Tibial nerve (tissue), 4 donors: ENCODE data around the gene TSPYL4. TPM values are rescaled to one million over a fixed set of nuclear protein-coding genes. Genes with fewer than 3 reads are reported as not detected.

Experiments used
- DNase-seq, 2 donors: peaks; one replicate each; pipeline ENCODE4 v3.0.0-alpha.2; 2019; ENCODE audit warnings: low spot score in 2 of 2
- H3K27ac ChIP-seq, 4 donors: fragments of 200-600 bp; sonication (generic) in 3 of 4; one replicate each; pipeline ENCODE4 v1.5.1; 2017 to 2019; ENCODE audit warnings: mild to moderate bottlenecking in 1 of 4
- H3K27me3 ChIP-seq, 2 donors: fragments of 200-600 bp; sonication (generic) in 1 of 2; one replicate each; pipeline versions ENCODE4 v1.5.1 to v1.6.0; 2017 to 2019
- H3K36me3 ChIP-seq, 3 donors: fragments of 200-600 bp; sonication (generic); one replicate each; pipeline ENCODE4 v1.5.1; 2018 to 2019
- H3K4me1 ChIP-seq, 4 donors: fragments of 200-600 bp; sonication (generic) in 3 of 4; one replicate each; pipeline ENCODE4 v1.5.1; 2017 to 2019
- H3K4me3 ChIP-seq, 4 donors: fragments of 200-600 bp; sonication (generic) in 3 of 4; one replicate each; pipeline ENCODE4 v1.5.1; 2017 to 2019; ENCODE audit warnings: mild to moderate bottlenecking in 1 of 4, moderate library complexity in 1 of 4
- H3K9me3 ChIP-seq, 4 donors: fragments of 200-600 bp; sonication (generic) in 3 of 4; one replicate each; pipeline ENCODE4 v1.5.1; 2017 to 2019
- EP300 ChIP-seq, 2 donors: sonication (generic); formaldehyde crosslinking; IDR thresholded peaks; one replicate each; pipeline ENCODE4 v1.6.1; 2017; ENCODE audit warnings: antibody characterized with exemption in 2 of 2, mild to moderate bottlenecking in 1 of 2
- POLR2A ChIP-seq, 2 donors: fragments of 450-650 bp; IDR thresholded peaks; one replicate each; pipeline ENCODE4 v1.6.1; 2017; ENCODE audit warnings: antibody characterized with exemption in 2 of 2, mild to moderate bottlenecking in 2 of 2, moderate library complexity in 2 of 2
- WGBS, 2 donors: methylation state at CpG; one replicate each; pipeline ENCODE4 v1.1.5; 2018; 5-methylcytosine and 5-hydroxymethylcytosine counted together
- total RNA-seq, 4 donors: library from RNA; depleted of rRNA; stranded (reverse); fragments of >200 nt; gene quantifications; one replicate each; pipeline ENCODE4 v1.1.0, GENCODE V29; 2016
- TF ChIP-seq, protein P1 (sequence below), 5 experiments: fragments of 200-600 bp in 3 of 5; fragments of 450-650 bp in 2 of 5; sonication (generic) in 3 of 5; IDR thresholded peaks; one replicate each; pipeline ENCODE4 v1.5.1; 2016 to 2019; ENCODE audit warnings: antibody characterized with exemption in 5 of 5, mild to moderate bottlenecking in 3 of 5, moderate library complexity in 2 of 5

Gene TSPYL4
- total RNA-seq, 4 donors from 2014 or later: 14.4 to 26.7 (median 20.9) TPM

- no peak for DNase-seq
- no peak overlapping the region for H3K27ac ChIP-seq
- H3K9me3 ChIP-seq: no peaks in the 10 kb centered on the region
- H3K4me1 ChIP-seq: no peaks in the 10 kb centered on the region
- WGBS, 2 donors: 73 to 82% methylated on average over 3 of the region's 3 CpGs
- no peak for TF ChIP-seq EP300 (IDR thresholded peaks at IDR 0.05)
- H3K4me3 ChIP-seq: no peak overlapping the region
- no peaks in the 10 kb centered on the region for H3K27me3 ChIP-seq
- peaks cover 0 to 10% (median 0%) of the 10 kb centered on the region in 3 donors for H3K36me3 ChIP-seq
These were observed 19.2 kb downstream of the TSPYL4 start for GRCh38 chr6:116234689-116235088.

GRCh38 chr6:116229287-116229913 lies 24.5 kb downstream of the TSPYL4 start:
- 50 to 57% methylated on average over 17 of the region's 17 CpGs for WGBS, 2 donors

GRCh38 chr6:116223355-116223754 lies 30.5 kb downstream of the TSPYL4 start:
- no peak overlapping the region for H3K4me3 ChIP-seq
- no peaks in the 10 kb centered on the region for H3K9me3 ChIP-seq
- no peaks in the 10 kb centered on the region for H3K27me3 ChIP-seq
- no peak overlapping the region for H3K27ac ChIP-seq
- no peak for DNase-seq
- no peaks in the 10 kb centered on the region for H3K4me1 ChIP-seq
- WGBS, 2 donors: 92 to 93% methylated on average over 3 of the region's 3 CpGs
- H3K36me3 ChIP-seq: peaks cover 0 to 9% (median 0%) of the 10 kb centered on the region in 3 donors
- TF ChIP-seq EP300 (IDR thresholded peaks at IDR 0.05): no peak
- TF ChIP-seq POLR2A (IDR thresholded peaks at IDR 0.05): no peak
- TF ChIP-seq, protein P1, sequence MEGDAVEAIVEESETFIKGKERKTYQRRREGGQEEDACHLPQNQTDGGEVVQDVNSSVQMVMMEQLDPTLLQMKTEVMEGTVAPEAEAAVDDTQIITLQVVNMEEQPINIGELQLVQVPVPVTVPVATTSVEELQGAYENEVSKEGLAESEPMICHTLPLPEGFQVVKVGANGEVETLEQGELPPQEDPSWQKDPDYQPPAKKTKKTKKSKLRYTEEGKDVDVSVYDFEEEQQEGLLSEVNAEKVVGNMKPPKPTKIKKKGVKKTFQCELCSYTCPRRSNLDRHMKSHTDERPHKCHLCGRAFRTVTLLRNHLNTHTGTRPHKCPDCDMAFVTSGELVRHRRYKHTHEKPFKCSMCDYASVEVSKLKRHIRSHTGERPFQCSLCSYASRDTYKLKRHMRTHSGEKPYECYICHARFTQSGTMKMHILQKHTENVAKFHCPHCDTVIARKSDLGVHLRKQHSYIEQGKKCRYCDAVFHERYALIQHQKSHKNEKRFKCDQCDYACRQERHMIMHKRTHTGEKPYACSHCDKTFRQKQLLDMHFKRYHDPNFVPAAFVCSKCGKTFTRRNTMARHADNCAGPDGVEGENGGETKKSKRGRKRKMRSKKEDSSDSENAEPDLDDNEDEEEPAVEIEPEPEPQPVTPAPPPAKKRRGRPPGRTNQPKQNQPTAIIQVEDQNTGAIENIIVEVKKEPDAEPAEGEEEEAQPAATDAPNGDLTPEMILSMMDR (IDR thresholded peaks at IDR 0.05): no peak

More at GRCh38 chr6:116229287-116229913, 24.5 kb downstream of the TSPYL4 start:
- Histone ChIP-seq H3K27ac (peak overlapping the region in 2 of 4 donors; percentile 25 to 28), H3K9me3 (no peaks in the 10 kb centered on the region), H3K36me3 (peaks cover 0 to 3% (median 0%) of the 10 kb centered on the region in 3 donors), H3K4me1 (peaks cover 0 to 5% (median 0%) of the 10 kb centered on the region in 4 donors), H3K27me3 (no peaks in the 10 kb centered on the region), H3K4me3 (peak overlapping the region; percentile 5 to 40 (median 9))
- peak; percentile 77 to 86 for DNase-seq
- TF ChIP-seq EP300 (IDR thresholded peaks at IDR 0.05): peak in 1 of 2 donors; percentile 16
- TF ChIP-seq, protein P1 (IDR thresholded peaks at IDR 0.05): no peak
- TF ChIP-seq POLR2A (IDR thresholded peaks at IDR 0.05): no peak

- H3K36me3 ChIP-seq: peaks cover 0 to 9% (median 0%) of the 10 kb centered on the region in 3 donors
- no peaks in the 10 kb centered on the region for H3K27me3 ChIP-seq
- no peak for TF ChIP-seq POLR2A (IDR thresholded peaks at IDR 0.05)
- TF ChIP-seq EP300 (IDR thresholded peaks at IDR 0.05): no peak
- TF ChIP-seq, protein P1 (IDR thresholded peaks at IDR 0.05): no peak
- peaks cover 0 to 9% (median 0%) of the 10 kb centered on the region in 4 donors for H3K4me1 ChIP-seq
- WGBS, 2 donors: 90 to 91% methylated on average over 2 of the region's 2 CpGs
- H3K4me3 ChIP-seq: no peak overlapping the region
- no peak overlapping the region for H3K27ac ChIP-seq
- H3K9me3 ChIP-seq: no peaks in the 10 kb centered on the region
- no peak for DNase-seq
These were observed 32.0 kb downstream of the TSPYL4 start for GRCh38 chr6:116221911-116222310.

- Histone ChIP-seq H3K4me1 (peaks cover 0 to 11% (median 0%) of the 10 kb centered on the region in 4 donors), H3K4me3 (no peak overlapping the region), H3K27ac (no peak overlapping the region), H3K36me3 (peaks cover 0 to 9% (median 0%) of the 10 kb centered on the region in 3 donors), H3K9me3 (no peaks in the 10 kb centered on the region), H3K27me3 (no peaks in the 10 kb centered on the region)
- 73 to 79% methylated on average over 3 of the region's 3 CpGs for WGBS, 2 donors
- no peak for DNase-seq
- TF ChIP-seq POLR2A (IDR thresholded peaks at IDR 0.05) (no peak), EP300 (IDR thresholded peaks at IDR 0.05) (no peak)
- TF ChIP-seq, protein P1 (IDR thresholded peaks at IDR 0.05): no peak
These were observed 32.8 kb downstream of the TSPYL4 start for GRCh38 chr6:116221067-116221466.
